GM12875 (cell line): ENCODE data around the gene ATXN10.

Experiments used
- H3K4me3 ChIP-seq: one replicate; pipeline ENCODE4 v1.5.1; 2011; ENCODE audit warnings: low read depth, low read length, control low read depth
- CTCF ChIP-seq: IDR thresholded peaks from 2 replicates; pipeline ENCODE4 v1.5.1; 2011; ENCODE audit warnings: low read depth, mild to moderate bottlenecking, control low read depth, inconsistent platforms, low read length, moderate library complexity, borderline replicate concordance; ENCODE audit not compliant: insufficient read depth

The ATXN10 gene

DNA sequence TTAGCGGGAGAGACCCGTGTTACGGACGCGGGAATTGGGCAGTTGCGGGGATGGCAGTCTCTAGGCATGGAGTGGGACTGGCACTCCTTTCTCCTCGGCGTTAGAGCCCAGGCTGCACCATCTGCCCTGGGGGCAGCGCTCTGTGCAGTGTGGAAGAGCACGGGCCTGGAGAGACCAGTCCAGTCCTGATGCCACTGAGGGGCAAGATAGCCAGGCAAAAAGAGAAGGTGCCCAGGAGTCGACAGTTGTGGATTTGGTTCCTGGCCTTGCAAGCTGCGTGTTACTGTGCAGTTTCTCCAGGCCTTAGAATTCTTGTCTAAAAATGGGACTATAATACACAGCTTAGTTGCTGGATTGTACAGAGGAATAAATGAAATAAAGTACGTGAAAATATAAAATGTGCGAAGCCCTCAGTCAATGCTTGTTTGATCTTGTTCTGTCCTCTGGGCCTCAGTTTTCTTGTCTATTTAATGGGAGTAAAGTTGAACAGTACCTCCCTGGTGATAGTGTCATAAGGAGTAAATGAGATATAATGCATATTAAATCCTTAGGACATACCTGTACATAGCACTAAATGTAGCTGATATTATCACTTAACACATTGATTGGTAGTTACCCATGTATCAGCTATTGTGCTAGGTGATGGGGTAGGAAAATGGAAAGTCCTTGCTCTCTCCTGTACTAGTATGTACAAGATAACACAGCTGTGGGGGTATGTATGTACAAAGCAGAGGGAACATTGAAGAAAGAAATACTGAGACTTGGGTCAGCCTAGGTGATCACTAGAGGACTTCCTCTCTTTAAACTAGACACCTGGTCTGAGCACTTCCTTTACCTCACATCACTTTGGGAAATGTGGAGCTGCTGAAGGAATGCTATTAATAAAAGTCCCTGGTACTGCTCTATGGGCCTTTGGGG, 1.2 kb downstream of the ATXN10 start:
- no peak for TF ChIP-seq CTCF
- H3K4me3 ChIP-seq, result peak overlapping the region; percentile 94

GRCh38 chr22:45673482-45674175, 2.0 kb downstream of the ATXN10 start:
- peak overlapping the region; percentile 94 for H3K4me3 ChIP-seq
- TF ChIP-seq CTCF, result no peak

DNA sequence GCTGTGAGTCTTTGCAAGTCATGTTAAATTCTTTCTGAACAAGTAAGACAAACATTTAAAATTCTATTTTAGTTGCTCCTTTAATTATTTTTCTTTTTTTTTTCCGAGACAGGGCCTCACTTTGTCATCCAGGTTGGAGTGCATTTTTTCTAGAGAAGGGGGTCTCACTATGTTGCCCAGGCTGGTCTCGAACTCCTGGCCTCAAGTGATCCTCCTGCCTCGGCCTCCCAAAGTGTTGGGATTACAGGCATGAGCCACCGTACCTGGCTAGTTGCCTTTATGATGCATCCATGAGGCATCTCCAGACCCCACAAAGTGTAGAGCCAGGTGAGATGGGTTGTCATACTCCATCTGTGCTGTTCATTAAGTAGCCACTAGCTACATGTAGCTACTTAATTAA, 4.4 kb downstream of the ATXN10 start:
- no peak for TF ChIP-seq CTCF
- no peak overlapping the region for H3K4me3 ChIP-seq

DNA sequence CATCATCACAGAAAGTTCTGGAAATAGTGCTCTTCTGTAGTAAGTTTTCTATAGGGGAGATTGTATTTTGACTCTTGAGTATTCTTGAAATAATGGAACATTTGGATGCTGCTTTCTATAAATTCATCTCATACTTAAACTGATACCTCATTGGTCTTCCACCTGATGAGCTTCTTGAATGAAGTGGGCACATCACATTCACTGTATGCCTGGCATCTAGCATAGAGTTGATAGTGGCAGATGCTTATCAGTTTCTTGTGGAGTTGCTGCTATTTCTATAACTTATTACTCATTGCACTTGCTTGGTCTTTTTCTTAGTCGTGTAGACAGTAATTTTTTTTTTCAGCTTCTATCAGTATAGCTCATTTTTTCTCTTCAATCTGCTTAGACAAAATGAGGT, 5.4 kb downstream of the ATXN10 start:
- no peak for TF ChIP-seq CTCF
- no peak overlapping the region for H3K4me3 ChIP-seq

DNA sequence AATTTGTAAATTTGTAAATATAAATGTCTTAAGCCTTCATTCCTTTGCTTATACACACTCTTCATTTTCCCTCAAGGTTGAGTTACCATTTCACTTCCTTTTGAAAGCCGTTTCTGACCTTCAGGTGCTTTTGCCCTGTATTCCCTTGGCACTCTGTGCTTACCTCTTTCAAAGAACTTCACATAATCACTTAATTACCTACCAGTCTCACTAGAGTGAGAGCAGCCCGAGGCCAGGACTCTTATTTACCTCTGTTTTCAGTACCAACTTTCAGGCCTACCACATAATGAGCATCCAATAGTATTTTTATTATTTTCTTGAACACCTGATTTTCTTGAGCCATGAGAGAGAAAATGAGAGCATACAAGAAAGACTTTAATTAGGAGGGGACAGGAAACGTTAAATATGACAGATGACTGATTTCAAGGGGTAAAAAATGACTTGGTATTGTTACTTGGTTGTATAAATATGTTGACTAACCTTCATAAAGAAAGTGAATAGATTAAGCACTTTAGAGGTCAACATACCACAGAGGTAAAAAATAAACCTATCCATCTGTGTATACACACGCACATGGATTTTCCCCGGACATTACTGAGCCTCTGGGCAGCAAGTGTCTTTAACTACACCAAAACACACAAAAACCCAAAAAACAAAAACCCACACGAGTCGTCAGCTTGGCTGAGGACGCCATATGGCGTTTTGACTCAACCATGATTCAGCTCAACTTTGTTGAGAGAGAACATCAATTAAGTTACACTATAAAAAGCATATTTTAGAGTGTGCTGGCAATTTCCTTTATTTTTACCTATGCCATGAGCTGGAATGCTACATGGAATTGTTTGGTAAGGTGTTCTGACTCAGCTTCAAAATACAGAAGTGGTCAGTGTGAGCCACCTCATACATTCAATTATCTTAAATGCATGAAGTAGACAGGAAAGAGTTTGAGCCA, 7.6 kb downstream of the ATXN10 start:
- TF ChIP-seq CTCF, result no peak
- H3K4me3 ChIP-seq, result no peak overlapping the region

DNA sequence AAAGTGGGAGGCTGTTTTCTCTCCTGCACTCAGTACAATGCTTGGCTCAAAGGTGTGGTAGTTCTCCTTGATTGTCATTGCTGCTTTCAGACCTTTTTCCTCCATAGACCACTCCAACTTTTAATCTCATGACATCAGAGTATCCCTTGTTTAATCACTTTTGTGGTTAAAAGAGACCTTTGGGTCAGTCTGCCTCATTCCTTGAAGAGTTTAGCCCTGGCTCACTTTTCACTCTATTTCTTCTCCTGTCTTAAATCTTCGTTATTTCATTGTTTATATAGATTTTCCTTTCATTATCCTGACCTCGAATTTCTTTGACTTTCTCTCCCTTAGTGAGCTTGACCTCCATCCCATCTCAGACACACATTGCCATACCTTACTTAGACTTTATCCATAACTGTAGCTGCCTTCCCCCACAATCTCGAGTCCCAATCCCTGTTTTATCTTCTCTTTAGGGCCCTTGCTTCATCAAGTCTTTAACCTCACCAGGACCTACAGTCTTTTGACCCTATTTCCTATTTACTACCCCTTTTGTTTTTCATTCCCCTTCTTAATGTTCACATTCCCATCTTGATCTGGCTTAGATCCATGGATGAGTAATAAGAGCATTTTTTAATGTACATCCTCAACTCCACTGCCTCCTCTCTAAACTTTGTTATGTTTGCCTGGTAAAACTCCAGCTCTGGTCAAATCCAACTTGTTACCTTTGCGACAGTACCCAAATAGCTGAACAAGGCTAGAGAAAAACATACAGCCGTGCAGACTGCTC, 9.5 kb downstream of the ATXN10 start:
- no peak overlapping the region for H3K4me3 ChIP-seq
- TF ChIP-seq CTCF, result no peak
